Erythroblast (primary cell): Measurements from ENCODE around the gene TPI1.
A peak's percentile ranks its signal among the peaks of the same experiment; 100 is the strongest.

Source experiments
- DNase-seq, 2 experiments: peaks; one replicate each; lab custom pipeline; 2025; lab: John Stamatoyannopoulos, UW
- GATA1 ChIP-seq: IDR thresholded peaks from 2 replicates; pipeline ENCODE4 v1.6.1; 2011; ENCODE audit warnings: low read depth, mild to moderate bottlenecking, control low read depth, low read length, moderate library complexity
- POLR2A ChIP-seq: IDR thresholded peaks from 2 replicates; pipeline ENCODE4 v1.6.1; 2011; ENCODE audit warnings: mild to moderate bottlenecking, low read length

Gene TPI1

GRCh38 chr12:6825398-6826124 is 41.8 kb upstream of the TPI1 start:
- TF ChIP-seq POLR2A (no peak), GATA1 (no peak)
- DNase-seq, result peak; percentile 71 to 86

DNA sequence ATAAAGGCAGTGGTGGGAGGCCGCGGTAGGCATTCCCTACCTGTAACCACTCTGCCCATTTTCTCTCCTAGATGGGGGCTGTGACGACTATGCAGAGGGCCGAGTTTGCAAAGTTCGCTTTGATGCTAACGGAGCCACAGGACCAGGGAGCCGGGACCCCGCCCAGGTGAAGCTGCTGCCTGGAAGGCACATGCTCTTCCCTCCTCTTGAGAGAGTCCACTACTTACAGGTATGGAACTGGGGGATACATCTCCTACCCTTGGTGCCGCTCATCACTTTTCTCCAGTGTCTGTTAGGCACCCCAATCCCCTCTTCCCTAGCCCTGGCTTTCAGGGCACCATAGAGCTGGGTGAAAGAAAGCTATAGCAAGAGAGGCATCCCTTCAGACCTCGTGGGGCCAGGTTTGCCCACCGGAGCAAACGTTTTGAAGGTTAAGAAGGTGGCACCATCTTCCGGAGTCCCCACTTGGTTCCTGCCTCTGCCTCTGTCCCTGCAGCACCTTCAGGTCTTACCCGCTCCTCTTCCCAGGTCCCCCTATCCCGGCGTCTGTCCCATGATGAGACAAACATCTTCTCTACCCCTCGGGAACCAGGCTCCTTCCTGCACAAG is 41.1 kb upstream of the TPI1 start:
- TF ChIP-seq POLR2A (no peak), GATA1 (no peak)
- no peak for DNase-seq

DNA sequence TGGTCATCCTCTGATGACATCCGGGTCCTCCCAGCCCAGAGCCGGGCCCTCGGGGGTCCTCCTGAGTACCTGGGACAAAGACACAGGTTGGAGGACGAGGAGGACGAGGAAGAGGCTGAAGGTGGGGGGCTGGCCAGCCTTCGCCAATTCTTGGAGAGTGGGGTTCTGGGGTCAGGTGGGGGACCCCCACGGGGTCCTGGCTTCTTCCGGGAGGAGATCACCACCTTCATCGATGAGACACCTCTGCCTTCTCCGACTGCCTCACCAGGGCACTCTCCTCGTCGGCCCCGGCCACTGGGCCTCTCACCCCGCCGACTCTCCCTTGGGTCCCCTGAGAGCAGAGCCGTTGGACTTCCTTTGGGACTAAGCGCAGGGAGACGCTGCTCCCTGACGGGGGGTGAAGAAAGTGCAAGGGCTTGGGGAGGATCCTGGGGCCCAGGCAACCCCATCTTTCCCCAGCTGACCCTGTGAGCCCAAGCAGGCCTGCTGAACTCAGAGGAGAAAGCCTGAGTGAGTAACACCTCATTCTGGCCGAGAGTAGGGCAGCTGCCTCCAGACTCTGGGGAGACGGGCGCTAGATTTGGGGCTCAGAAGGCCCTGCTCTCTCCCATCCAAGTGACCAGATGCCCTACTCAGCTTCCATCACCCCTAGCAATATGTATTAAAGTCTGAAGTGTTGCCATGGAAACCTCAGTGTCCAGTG is 40.4 kb upstream of the TPI1 start:
- no peak for DNase-seq
- TF ChIP-seq POLR2A (no peak), GATA1 (no peak)

- no peak for DNase-seq
- TF ChIP-seq GATA1 (no peak), POLR2A (no peak)
These were observed 39.9 kb upstream of the TPI1 start for GRCh38 chr12:6827437-6827911.

DNA sequence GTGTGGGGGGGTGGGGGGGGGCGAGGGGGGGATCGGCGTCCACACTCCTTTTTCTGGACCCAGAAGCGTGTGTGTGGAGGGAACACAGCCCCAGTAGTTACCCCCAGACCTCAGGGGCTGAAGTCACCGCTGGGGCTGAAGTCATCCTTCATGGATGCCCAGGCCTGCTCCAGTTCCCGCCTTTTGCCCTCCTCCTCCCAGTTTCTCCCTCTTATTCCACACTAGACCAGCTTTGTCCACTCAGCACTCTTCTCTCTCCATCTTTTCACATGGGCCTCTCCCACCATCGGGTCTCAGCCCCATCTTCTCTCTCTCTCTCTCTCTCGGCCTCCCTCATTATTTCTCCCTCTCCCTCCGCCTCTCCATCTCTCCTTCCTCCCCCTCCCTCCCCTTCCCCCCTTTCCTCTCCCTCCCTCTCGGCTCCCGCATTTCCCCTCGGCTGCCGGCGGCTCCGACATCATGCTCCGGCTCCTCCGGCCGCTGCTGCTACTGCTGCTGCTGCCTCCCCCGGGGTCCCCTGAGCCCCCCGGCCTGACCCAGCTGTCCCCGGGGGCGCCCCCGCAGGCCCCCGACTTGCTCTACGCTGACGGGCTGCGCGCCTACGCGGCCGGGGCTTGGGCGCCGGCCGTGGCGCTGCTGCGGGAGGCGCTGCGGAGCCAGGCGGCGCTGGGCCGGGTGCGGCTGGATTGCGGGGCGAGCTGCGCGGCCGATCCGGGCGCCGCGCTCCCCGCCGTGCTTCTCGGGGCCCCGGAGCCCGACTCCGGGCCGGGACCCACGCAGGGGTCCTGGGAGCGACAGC is 39.1 kb upstream of the TPI1 start, which contains the start of gene P3H3:
TSS of gene P3H3 (plus strand) at position 426 of the 799 bp plus-strand sequence. CDS start at position 460, 34 bp downstream.
- TF ChIP-seq GATA1, result no peak
- no peak for DNase-seq

DNA sequence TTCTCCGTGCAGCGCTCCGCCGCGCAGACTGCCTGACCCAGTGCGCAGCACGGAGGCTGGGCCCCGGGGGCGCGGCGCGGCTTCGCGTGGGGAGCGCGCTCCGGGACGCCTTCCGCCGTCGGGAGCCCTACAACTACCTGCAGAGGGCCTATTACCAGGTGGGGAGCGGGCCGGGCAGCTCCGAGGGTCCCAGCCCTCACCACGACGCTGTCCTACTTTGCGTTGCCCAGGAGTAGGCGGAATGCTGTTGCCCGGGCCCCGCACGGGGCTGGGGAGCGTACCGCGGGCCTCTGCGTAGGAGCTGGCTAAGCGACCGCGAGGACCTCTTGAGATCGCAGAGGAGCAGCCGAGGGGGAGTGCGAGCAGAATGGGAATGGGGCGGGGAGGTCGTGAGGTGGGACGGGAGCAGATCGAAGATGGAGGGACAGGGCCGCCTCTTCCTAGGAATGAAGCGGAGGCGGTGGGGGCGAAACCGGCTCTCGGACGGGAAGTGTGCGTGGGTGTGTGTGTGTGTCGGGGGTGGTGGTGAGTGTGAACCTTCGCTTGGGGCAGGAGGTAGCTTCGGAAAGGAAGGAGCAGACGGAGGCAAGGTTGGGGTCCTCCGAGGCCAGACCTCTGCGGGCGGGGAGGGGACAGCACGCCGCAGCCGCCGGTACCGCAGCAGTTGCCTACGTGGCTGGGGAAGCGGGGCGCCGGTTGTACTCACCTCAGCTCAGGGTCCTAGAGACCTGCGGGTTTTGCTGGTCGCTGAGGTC is 38.4 kb upstream of the TPI1 start:
- no peak for DNase-seq
- TF ChIP-seq POLR2A (no peak), GATA1 (no peak)

DNA sequence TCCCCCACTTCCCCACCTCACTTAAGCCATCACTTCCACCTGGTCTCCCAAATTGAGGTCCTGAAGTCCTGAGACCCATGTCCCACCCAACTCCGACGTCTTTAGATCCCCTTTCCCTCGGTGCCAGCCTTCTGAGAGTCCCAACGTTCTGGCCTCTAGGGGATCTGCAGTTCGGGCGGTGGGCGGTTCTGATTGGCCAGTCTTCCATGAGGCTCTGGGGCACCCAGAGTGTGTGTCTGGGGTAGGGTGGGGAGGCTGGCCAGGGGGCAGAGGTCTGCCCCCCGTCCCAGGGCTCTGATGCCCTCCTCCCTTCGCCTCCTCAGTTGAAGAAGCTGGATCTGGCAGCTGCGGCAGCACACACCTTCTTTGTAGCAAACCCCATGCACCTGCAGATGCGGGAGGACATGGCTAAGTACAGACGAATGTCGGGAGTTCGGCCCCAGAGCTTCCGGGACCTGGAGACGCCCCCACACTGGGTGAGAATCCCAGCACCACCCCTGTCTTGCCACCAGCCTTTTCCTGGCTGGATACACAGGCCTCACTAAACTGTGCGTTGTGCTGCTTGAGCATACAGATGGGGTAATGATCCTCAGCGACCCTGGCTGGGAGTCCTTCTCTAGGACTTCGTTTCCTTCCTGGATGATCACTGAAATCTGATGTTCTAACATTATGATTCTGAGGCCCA is 37.7 kb upstream of the TPI1 start:
- TF ChIP-seq GATA1, result no peak
- no peak for TF ChIP-seq POLR2A
- DNase-seq, result no peak

DNA sequence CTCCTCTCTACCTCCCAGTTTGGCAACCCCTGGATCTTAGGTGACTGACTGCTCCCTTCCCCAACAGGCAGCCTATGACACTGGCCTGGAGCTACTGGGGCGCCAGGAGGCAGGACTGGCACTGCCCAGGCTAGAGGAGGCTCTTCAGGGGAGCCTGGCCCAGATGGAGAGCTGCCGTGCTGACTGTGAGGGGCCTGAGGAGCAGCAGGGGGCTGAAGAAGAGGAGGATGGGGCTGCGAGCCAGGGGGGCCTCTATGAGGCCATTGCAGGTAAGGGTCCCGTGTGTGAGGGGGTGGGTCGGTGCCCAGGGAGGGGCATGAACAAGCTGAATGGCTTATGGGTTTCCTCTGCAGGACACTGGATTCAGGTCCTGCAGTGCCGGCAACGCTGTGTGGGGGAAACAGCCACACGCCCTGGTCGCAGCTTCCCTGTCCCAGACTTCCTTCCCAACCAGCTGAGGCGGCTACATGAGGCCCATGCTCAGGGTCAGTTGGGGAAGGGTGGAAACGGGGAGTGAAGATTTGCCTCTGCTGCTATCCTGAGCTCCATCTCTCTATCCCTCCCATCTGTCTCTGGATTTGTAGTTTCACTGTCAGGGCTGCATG is 36.9 kb upstream of the TPI1 start:
- no peak for TF ChIP-seq POLR2A
- no peak for TF ChIP-seq GATA1
- no peak for DNase-seq

DNA sequence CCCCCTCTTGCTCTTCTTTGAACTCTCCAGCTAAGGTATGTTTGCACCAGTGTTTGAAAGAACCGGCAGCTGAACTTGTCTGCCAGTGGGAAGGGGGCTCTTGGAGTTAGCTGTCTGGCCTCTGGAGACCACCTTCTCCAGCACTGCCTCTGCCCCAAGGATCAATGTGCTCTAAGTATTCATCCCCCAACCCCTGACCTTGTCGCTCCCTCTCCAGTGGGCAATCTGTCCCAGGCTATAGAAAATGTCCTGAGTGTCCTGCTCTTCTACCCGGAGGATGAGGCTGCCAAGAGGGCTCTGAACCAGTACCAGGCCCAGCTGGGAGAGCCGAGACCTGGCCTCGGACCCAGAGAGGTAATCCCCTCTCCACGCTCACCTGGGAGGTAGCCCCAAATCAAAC is 36.3 kb upstream of the TPI1 start:
- no peak for DNase-seq
- TF ChIP-seq GATA1, result no peak
- no peak for TF ChIP-seq POLR2A

GRCh38 chr12:6831450-6831995 is 35.8 kb upstream of the TPI1 start:
- DNase-seq, result no peak
- TF ChIP-seq POLR2A (no peak), GATA1 (no peak)

- no peak for DNase-seq
- TF ChIP-seq POLR2A (no peak), GATA1 (no peak)
These were observed 35.2 kb upstream of the TPI1 start for GRCh38 chr12:6832125-6832524.
